Parathyroid adenoma (tissue), 2 donors: ENCODE data around the gene TRAF3.

Source experiments
- H2AFZ ChIP-seq: fragments of 300-600 bp; sonication (generic); one replicate; pipeline ENCODE4 v1.7.0; 2017; ENCODE audit warnings: antibody characterized with exemption, mild to moderate bottlenecking
- H3K27ac ChIP-seq: fragments of 300-600 bp; sonication (generic); one replicate; pipeline ENCODE4 v1.7.0; 2017
- H3K27me3 ChIP-seq: fragments of 300-600 bp; sonication (generic); one replicate; pipeline ENCODE4 v1.7.0; 2017; ENCODE audit warnings: low read length; ENCODE audit not compliant: control insufficient read depth, insufficient read depth
- H3K36me3 ChIP-seq: fragments of 300-600 bp; sonication (generic); one replicate; pipeline ENCODE4 v1.7.0; 2017; ENCODE audit warnings: low read length; ENCODE audit not compliant: control insufficient read depth, insufficient read depth
- H3K4me1 ChIP-seq: fragments of 300-600 bp; sonication (generic); one replicate; pipeline ENCODE4 v1.7.0; 2017; ENCODE audit warnings: control low read depth
- H3K4me2 ChIP-seq: fragments of 300-600 bp; sonication (generic); one replicate; pipeline ENCODE4 v1.7.0; 2017; ENCODE audit warnings: low read length
- H3K4me3 ChIP-seq: fragments of 300-600 bp; sonication (generic); one replicate; pipeline ENCODE4 v1.7.0; 2017; ENCODE audit warnings: low read depth, low read length
- H3K79me2 ChIP-seq: fragments of 300-600 bp; sonication (generic); one replicate; pipeline ENCODE4 v1.7.0; 2017; ENCODE audit warnings: control low read depth
- H3K9ac ChIP-seq: fragments of 300-600 bp; sonication (generic); one replicate; pipeline ENCODE4 v1.7.0; 2017; ENCODE audit warnings: mild to moderate bottlenecking
- H3K9me3 ChIP-seq: fragments of 300-600 bp; sonication (generic); one replicate; pipeline ENCODE4 v1.7.0; 2017; ENCODE audit warnings: low read length; ENCODE audit not compliant: control insufficient read depth
- CTCF ChIP-seq: fragments of 300-600 bp; sonication (generic); IDR thresholded peaks from one replicate; pipeline ENCODE4 v1.7.0; 2017; ENCODE audit warnings: antibody characterized with exemption, mild to moderate bottlenecking
- donor health status: primary hyperparathyroidism.

TRAF3 gene

GRCh38 chr14:102944448-102945330 is 167.4 kb downstream of the TRAF3 start:
- H2AFZ ChIP-seq: no peak overlapping the region
- no peaks in the 10 kb centered on the region for H3K36me3 ChIP-seq
- no peak overlapping the region for H3K4me3 ChIP-seq
- H3K4me1 ChIP-seq: no peaks in the 10 kb centered on the region
- no peaks in the 10 kb centered on the region for H3K79me2 ChIP-seq
- H3K27ac ChIP-seq: no peak overlapping the region
- H3K9me3 ChIP-seq: no peaks in the 10 kb centered on the region
- no peaks in the 10 kb centered on the region for H3K27me3 ChIP-seq
- no peak overlapping the region for H3K9ac ChIP-seq
- no peak for TF ChIP-seq CTCF
- H3K4me2 ChIP-seq: no peak overlapping the region

- Histone ChIP-seq H3K4me2 (no peak overlapping the region), H3K36me3 (no peaks in the 10 kb centered on the region), H3K79me2 (no peaks in the 10 kb centered on the region), H2AFZ (no peak overlapping the region), H3K9me3 (no peaks in the 10 kb centered on the region), H3K27me3 (no peaks in the 10 kb centered on the region), H3K9ac (no peak overlapping the region), H3K4me1 (no peaks in the 10 kb centered on the region), H3K27ac (no peak overlapping the region), H3K4me3 (no peak overlapping the region)
- TF ChIP-seq CTCF: no peak
Observed at GRCh38 chr14:102945346-102946130, 168.3 kb downstream of the TRAF3 start.

GRCh38 chr14:102947321-102948103 is 170.3 kb downstream of the TRAF3 start:
- H3K79me2 ChIP-seq: no peaks in the 10 kb centered on the region
- no peak overlapping the region for H3K4me2 ChIP-seq
- H3K27ac ChIP-seq: no peak overlapping the region
- no peaks in the 10 kb centered on the region for H3K9me3 ChIP-seq
- no peak overlapping the region for H3K9ac ChIP-seq
- H3K4me1 ChIP-seq: no peaks in the 10 kb centered on the region
- no peak overlapping the region for H2AFZ ChIP-seq
- no peak for TF ChIP-seq CTCF
- no peak overlapping the region for H3K4me3 ChIP-seq
- H3K27me3 ChIP-seq: no peaks in the 10 kb centered on the region
- H3K36me3 ChIP-seq: no peaks in the 10 kb centered on the region

GRCh38 chr14:102948698-102949061 is 171.4 kb downstream of the TRAF3 start:
- H3K9me3 ChIP-seq: no peaks in the 10 kb centered on the region
- no peak overlapping the region for H3K4me2 ChIP-seq
- no peak overlapping the region for H2AFZ ChIP-seq
- H3K36me3 ChIP-seq: no peaks in the 10 kb centered on the region
- H3K27me3 ChIP-seq: no peaks in the 10 kb centered on the region
- TF ChIP-seq CTCF: no peak
- H3K4me3 ChIP-seq: no peak overlapping the region
- no peaks in the 10 kb centered on the region for H3K4me1 ChIP-seq
- no peak overlapping the region for H3K27ac ChIP-seq
- H3K9ac ChIP-seq: no peak overlapping the region
- no peaks in the 10 kb centered on the region for H3K79me2 ChIP-seq
